Activated CD8-positive, alpha-beta memory T cell treated with anti-CD3 and anti-CD28 coated beads, Interleukin-2, amount 50 U/mL, for 24 hours (primary cell): Measurements from ENCODE around the gene GET3.
"Not testable (repeated sequence)": the region's sequence is repeated elsewhere in the genome, so short reads cannot be mapped to it uniquely, and the experiment has no call there.

Source experiments
- DNase-seq: peaks from one replicate; pipeline ENCODE4 v3.0.0-alpha.2; 2020; ENCODE audit errors: extremely low read depth

GET3 gene

GRCh38 chr19:12792051-12792852, 55.0 kb downstream of the GET3 start:
- DNase-seq = no peak

GRCh38 chr19:12792853-12793289, 55.6 kb downstream of the GET3 start:
- no peak for DNase-seq

- DNase-seq = no peak
Observed at GRCh38 chr19:12793290-12794195, 56.2 kb downstream of the GET3 start.

- no peak for DNase-seq
Observed at GRCh38 chr19:12794196-12794941, 57.1 kb downstream of the GET3 start.

- no peak for DNase-seq
Observed at GRCh38 chr19:12794971-12795381, 57.7 kb downstream of the GET3 start.

- no peak for DNase-seq
Observed at GRCh38 chr19:12796146-12797071, 59.1 kb downstream of the GET3 start.

- DNase-seq = no peak
Observed at GRCh38 chr19:12797141-12797587, 59.9 kb downstream of the GET3 start.

- not testable (repeated sequence) for DNase-seq
Observed at GRCh38 chr19:12797607-12798006, 60.3 kb downstream of the GET3 start.
